A673 (cell line): Measurements from ENCODE around the gene MFNG. TPM values are rescaled to one million over a fixed set of nuclear protein-coding genes. Genes with fewer than 3 reads are reported as not detected.

Experiments used
- BruUV-seq: library from RNA; stranded (reverse); fragments of 400-500 nt; replicated peaks from 2 replicates; lab custom pipeline; 2021; lab: Mats Ljungman, UMichigan
- CTCF ChIA-PET: fragments of 300-600 bp; sonication (Branson Sonifier 250); formaldehyde crosslinking; loops from one replicate; lab custom pipeline; 2022; ENCODE audit warnings: antibody characterized with exemption; lab: Charles Lee
- POLR2A ChIA-PET: fragments of 300-600 bp; sonication (Branson Sonifier 250); formaldehyde crosslinking; loops from one replicate; lab custom pipeline; 2022; ENCODE audit warnings: antibody characterized with exemption; ENCODE audit not compliant: low non-redundant PET; lab: Charles Lee
- DNase-seq: peaks from one replicate; pipeline ENCODE4 v3.0.0-alpha.2; 2015; ENCODE audit warnings: low spot score
- H3K27ac ChIP-seq: fragments of 200-600 bp; sonication (generic); 2 replicates; pipeline ENCODE4 v1.5.1; 2016; ENCODE audit warnings: mixed run types, low read depth, mild to moderate bottlenecking, mixed read lengths, antibody characterized with exemption, low read length; ENCODE audit not compliant: poor library complexity, severe bottlenecking
- H3K27me3 ChIP-seq: fragments of 200-600 bp; sonication (generic); replicated peaks from 2 replicates; pipeline ENCODE4 v1.6.1; 2017; ENCODE audit warnings: mixed run types, low read depth, mild to moderate bottlenecking, mixed read lengths, antibody characterized with exemption, low read length; ENCODE audit not compliant: insufficient read depth, poor library complexity
- H3K36me3 ChIP-seq: fragments of 200-600 bp; sonication (generic); 2 replicates; pipeline ENCODE4 v1.6.1; 2016; ENCODE audit warnings: mixed run types, mild to moderate bottlenecking, mixed read lengths, antibody characterized with exemption, low read length; ENCODE audit not compliant: insufficient read depth, poor library complexity, severe bottlenecking
- H3K4me1 ChIP-seq: fragments of 200-600 bp; sonication (generic); 2 replicates; pipeline ENCODE4 v1.6.1; 2017; ENCODE audit warnings: mixed run types, mild to moderate bottlenecking, mixed read lengths, antibody characterized with exemption, low read length; ENCODE audit not compliant: insufficient read depth, poor library complexity, severe bottlenecking
- H3K4me3 ChIP-seq: fragments of 200-600 bp; sonication (generic); 2 replicates; pipeline ENCODE4 v1.5.1; 2016; ENCODE audit warnings: low read depth, mixed run types, mild to moderate bottlenecking, mixed read lengths, low read length; ENCODE audit not compliant: poor library complexity, severe bottlenecking
- H3K9me3 ChIP-seq: fragments of 200-600 bp; sonication (generic); 2 replicates; pipeline ENCODE4 v1.6.1; 2016; ENCODE audit warnings: mixed run types, low read depth, mild to moderate bottlenecking, mixed read lengths, antibody characterized with exemption, low read length; ENCODE audit not compliant: poor library complexity, severe bottlenecking
- EZH2 ChIP-seq: fragments of 200-600 bp; sonication (generic); IDR thresholded peaks from 2 replicates; pipeline ENCODE4 v1.6.1; 2017; ENCODE audit warnings: borderline replicate concordance, low read depth, mild to moderate bottlenecking, mixed read lengths, antibody characterized with exemption, low read length; ENCODE audit not compliant: poor library complexity, severe bottlenecking
- intact Hi-C: fragments of 100-400 bp; cut with micrococcal nuclease; formaldehyde crosslinking; loops from one replicate; pipeline ENCODE4 v1.10.0; 2022; ENCODE audit not compliant: unreplicated experiment
- total RNA-seq: library from RNA; stranded (reverse); gene quantifications from 2 replicates; pipeline ENCODE4 v1.2.3, GENCODE V29; 2021
- TF ChIP-seq, protein P1 (sequence below): fragments of 300-800, 200-600 bp; sonication (generic); conservative IDR thresholded peaks from 2 replicates; pipeline ENCODE4 v1.5.1; 2017; ENCODE audit warnings: low read depth, mild to moderate bottlenecking, antibody characterized with exemption, low read length, moderate library complexity, mixed read lengths

Gene MFNG
- total RNA-seq, 1 experiment from 2014 or later, result not detected

DNA sequence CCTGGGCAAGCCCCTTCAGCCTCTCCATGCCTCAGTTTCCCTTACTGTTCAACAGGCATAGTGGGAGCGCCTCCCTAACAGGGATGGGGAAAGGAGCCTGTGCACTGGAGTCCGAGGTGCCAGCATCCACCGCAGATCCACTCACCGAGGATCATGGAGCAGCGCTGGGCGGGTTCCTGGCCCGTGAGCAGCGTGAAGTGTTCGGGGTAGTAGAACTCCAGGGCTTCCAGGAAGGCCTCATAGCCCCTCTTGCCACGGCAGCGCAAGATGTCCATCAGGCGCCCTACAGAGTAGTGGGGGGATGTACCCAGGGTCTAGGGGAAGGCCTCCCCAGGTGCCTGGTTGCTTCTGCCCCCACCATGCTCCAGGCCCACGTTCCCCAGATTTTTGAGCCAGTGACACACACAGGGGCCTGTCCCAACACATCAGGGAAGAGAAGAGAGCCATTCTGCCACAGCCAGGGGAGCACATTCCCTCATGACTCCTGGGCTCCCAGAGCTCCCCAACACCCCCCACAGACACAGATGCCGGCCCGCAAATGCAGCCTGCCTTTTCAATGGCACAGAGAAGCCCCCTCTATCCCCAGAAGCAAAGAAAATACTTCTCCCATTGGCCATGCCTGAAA, 31.8 kb upstream of the MFNG start:
- Histone ChIP-seq H3K27me3 (peaks cover 13% of the 10 kb centered on the region), H3K27ac (no peak overlapping the region), H3K4me3 (no peak overlapping the region), H3K4me1 (peaks cover 6% of the 10 kb centered on the region), H3K36me3 (no peaks in the 10 kb centered on the region), H3K9me3 (no peaks in the 10 kb centered on the region)
- intact Hi-C loops, result no loop called here
- no peak for TF ChIP-seq EZH2
- BruUV-seq, result no TSS peak
- DNase-seq, result no peak
- CTCF ChIA-PET, result no interaction called here
- POLR2A ChIA-PET, result interaction anchor here (0.6 kb wide), 1 partner anchor 1695 kb away, joined by 11 read pairs; no protein-coding TSS in a partner anchor

DNA sequence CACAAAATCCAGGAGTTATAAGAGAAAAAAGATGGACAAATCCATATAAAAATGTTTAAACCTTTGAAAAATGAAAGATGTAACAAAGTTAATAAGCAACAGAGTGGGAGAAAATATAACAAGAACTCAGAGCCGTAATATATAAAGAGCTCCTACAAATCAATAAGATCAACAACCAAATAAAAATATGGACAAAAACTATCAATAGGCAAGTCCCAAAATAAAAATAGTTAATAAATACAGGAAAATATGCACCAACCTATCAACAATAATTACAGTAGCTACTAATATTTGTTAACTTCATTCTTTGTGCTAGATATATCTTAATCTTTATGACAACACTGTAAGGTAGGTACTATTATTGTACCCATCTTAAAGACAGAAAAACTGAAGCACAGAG, 30.3 kb upstream of the MFNG start:
- no TSS peak for BruUV-seq
- CTCF ChIA-PET, result no interaction called here
- no peak for DNase-seq
- Histone ChIP-seq H3K27me3 (peaks cover 13% of the 10 kb centered on the region), H3K4me1 (peaks cover 6% of the 10 kb centered on the region), H3K9me3 (no peaks in the 10 kb centered on the region), H3K4me3 (no peak overlapping the region), H3K36me3 (no peaks in the 10 kb centered on the region), H3K27ac (no peak overlapping the region)
- TF ChIP-seq EZH2, result no peak
- TF ChIP-seq, protein P1, sequence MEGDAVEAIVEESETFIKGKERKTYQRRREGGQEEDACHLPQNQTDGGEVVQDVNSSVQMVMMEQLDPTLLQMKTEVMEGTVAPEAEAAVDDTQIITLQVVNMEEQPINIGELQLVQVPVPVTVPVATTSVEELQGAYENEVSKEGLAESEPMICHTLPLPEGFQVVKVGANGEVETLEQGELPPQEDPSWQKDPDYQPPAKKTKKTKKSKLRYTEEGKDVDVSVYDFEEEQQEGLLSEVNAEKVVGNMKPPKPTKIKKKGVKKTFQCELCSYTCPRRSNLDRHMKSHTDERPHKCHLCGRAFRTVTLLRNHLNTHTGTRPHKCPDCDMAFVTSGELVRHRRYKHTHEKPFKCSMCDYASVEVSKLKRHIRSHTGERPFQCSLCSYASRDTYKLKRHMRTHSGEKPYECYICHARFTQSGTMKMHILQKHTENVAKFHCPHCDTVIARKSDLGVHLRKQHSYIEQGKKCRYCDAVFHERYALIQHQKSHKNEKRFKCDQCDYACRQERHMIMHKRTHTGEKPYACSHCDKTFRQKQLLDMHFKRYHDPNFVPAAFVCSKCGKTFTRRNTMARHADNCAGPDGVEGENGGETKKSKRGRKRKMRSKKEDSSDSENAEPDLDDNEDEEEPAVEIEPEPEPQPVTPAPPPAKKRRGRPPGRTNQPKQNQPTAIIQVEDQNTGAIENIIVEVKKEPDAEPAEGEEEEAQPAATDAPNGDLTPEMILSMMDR, result no peak
- POLR2A ChIA-PET, result no interaction called here
- intact Hi-C loops, result no loop called here

DNA sequence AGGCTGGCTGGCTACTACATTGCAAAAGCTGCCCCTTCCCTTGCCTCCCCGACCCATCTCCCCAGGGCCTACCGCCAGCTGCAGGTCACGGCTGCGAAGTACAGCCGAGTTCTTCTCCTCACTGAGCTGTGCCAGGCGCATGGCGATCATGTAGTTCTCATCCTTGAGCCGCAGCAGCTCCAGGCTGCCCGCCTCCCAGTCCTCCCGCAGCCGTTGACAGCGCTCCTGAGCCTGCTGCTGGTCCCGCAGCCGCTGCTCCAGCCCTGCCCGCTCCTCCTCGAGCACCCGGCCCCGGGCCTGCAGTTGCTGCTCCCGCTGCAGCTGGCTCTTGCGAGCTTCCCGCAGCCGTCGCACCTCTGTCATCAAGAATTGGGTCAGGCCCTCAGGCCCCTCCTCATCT, 29.7 kb upstream of the MFNG start:
- Histone ChIP-seq H3K27me3 (peaks cover 13% of the 10 kb centered on the region), H3K36me3 (no peaks in the 10 kb centered on the region), H3K4me3 (no peak overlapping the region), H3K4me1 (peaks cover 6% of the 10 kb centered on the region), H3K27ac (no peak overlapping the region), H3K9me3 (no peaks in the 10 kb centered on the region)
- intact Hi-C loops, result no loop called here
- no TSS peak for BruUV-seq
- TF ChIP-seq, protein P1, result no peak
- TF ChIP-seq EZH2, result no peak
- ChIA-PET CTCF (no interaction called here), POLR2A (no interaction called here)
- no peak for DNase-seq
